Measurements from ENCODE around the gene MAP4K4.
A peak's percentile ranks its signal among the peaks of the same experiment; 100 is the strongest.

Gene MAP4K4

GRCh38 chr2:101750688-101751087 lies 53.2 kb downstream of the MAP4K4 start:
- Histone ChIP-seq H3K4me1 (ENCODE audit: control insufficient read depth, insufficient read depth, low read length) (peaks cover 75% of the 10 kb centered on the region), H3K36me3 (ENCODE audit: insufficient read depth, low read length) (peaks cover 7% of the 10 kb centered on the region), H3K9me3 (replicated peaks; ENCODE audit: low read length) (no peaks in the 10 kb centered on the region), H3K4me3 (ENCODE audit: low read length) (no peak overlapping the region), H3K4me2 (ENCODE audit: low read length) (no peak overlapping the region), H3K27me3 (ENCODE audit: control insufficient read depth, insufficient read depth, low read length) (no peaks in the 10 kb centered on the region), H3K9ac (ENCODE audit: low read depth, low read length) (no peak overlapping the region)

- peaks cover 70% of the 10 kb centered on the region for H3K4me1 ChIP-seq (ENCODE audit: control insufficient read depth, insufficient read depth, low read length)
- peaks cover 7% of the 10 kb centered on the region for H3K36me3 ChIP-seq (ENCODE audit: insufficient read depth, low read length)
- no peak overlapping the region for H3K9ac ChIP-seq (ENCODE audit: low read depth, low read length)
- H3K9me3 ChIP-seq (replicated peaks; ENCODE audit: low read length): no peaks in the 10 kb centered on the region
- H3K4me3 ChIP-seq (ENCODE audit: low read length): no peak overlapping the region
- H3K27me3 ChIP-seq (ENCODE audit: control insufficient read depth, insufficient read depth, low read length): no peaks in the 10 kb centered on the region
- peak overlapping the region; percentile 2 for H3K4me2 ChIP-seq (ENCODE audit: low read length)
These were observed 53.8 kb downstream of the MAP4K4 start for GRCh38 chr2:101751276-101751815.

GRCh38 chr2:101751875-101752619 lies 54.5 kb downstream of the MAP4K4 start:
- Histone ChIP-seq H3K4me1 (ENCODE audit: control insufficient read depth, insufficient read depth, low read length) (peaks cover 64% of the 10 kb centered on the region), H3K36me3 (ENCODE audit: insufficient read depth, low read length) (peaks cover 7% of the 10 kb centered on the region), H3K4me2 (ENCODE audit: low read length) (peak overlapping the region; percentile 30), H3K9me3 (replicated peaks; ENCODE audit: low read length) (no peaks in the 10 kb centered on the region), H3K27me3 (ENCODE audit: control insufficient read depth, insufficient read depth, low read length) (no peaks in the 10 kb centered on the region), H3K9ac (ENCODE audit: low read depth, low read length) (no peak overlapping the region), H3K4me3 (ENCODE audit: low read length) (no peak overlapping the region)

DNA sequence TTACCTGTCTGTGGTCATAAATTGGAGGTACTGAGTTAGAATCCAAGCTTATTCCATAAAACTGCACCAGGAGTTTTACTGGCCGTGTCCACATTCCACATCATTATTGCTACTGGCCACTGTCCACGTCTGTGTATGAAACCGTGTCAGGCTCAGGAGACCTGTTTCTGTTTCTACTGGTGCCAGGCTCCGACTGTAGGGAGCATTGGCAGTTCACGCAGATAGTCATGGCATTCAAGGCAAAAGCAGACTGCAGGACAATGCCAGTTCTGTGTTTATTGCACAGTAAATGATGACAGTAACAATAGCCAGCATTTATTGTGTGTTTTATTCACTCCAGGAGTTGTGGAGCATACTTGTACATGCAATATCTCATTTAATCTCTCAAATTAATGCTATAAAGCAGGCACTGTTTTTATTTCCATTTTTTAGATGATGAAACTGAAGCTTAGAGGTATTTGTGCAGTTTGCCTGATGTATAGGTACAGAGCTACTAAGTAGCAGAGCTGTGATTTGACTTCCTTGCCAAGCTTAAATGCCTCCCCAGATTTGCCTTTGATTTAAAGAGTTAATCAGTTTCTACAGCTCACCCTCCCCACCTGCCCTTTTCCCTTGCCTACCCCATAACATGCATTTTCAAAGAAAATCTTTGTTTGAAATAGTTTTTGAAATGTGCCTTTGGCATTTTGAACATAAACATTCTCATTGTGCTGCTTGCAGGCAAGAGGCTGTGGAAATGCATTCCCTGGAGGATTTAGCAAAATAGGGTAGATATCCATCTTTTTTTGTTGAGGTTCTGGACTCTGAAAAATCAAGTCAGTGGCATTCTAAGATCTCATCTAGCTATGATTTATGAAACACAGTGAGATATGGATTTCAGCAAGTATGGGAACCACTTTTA lies 55.5 kb downstream of the MAP4K4 start:
- Histone ChIP-seq H3K4me1 (ENCODE audit: control insufficient read depth, insufficient read depth, low read length) (peaks cover 60% of the 10 kb centered on the region), H3K36me3 (ENCODE audit: insufficient read depth, low read length) (peaks cover 7% of the 10 kb centered on the region), H3K27me3 (ENCODE audit: control insufficient read depth, insufficient read depth, low read length) (no peaks in the 10 kb centered on the region), H3K4me2 (ENCODE audit: low read length) (peak overlapping the region; percentile 30), H3K9me3 (replicated peaks; ENCODE audit: low read length) (no peaks in the 10 kb centered on the region), H3K4me3 (ENCODE audit: low read length) (no peak overlapping the region), H3K9ac (ENCODE audit: low read depth, low read length) (no peak overlapping the region)

DNA sequence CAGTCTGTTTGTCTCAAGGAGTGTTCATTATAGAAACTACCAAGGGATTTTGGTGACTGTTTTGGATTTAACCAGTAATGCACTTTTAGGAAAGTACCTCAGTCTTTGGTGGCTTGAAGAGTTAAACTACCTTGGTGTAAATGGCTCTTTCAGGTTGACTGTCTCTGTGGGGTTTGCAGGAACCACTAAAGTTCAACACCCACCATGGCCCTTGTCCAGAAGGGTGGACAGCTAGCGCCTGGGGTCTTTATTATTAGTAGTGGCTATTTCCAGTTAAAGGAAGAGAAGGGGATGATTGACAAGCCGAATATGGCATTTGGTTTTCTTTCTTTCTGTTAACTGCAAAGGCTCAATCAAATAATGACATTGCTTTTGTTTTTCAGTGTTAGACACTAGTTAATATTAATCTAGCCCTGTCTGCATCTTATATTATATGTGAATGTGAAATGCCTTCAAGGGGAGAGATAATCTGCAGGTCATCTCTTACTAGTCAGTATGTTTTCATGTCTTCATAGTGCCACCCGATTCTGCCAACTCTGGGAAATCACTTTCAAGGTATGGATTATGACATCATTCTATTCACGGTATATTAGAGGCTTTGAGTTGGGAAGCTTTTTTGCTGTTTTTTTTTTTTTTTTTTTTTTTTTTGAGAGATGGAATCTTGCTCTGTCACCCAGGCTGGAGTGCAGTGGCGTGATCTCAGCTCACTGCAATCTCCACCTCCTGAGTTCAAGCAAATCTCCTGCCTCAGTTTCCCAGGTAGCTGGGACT lies 56.4 kb downstream of the MAP4K4 start:
- Histone ChIP-seq H3K36me3 (ENCODE audit: insufficient read depth, low read length) (peaks cover 5% of the 10 kb centered on the region), H3K4me1 (ENCODE audit: control insufficient read depth, insufficient read depth, low read length) (peaks cover 62% of the 10 kb centered on the region), H3K9me3 (replicated peaks; ENCODE audit: low read length) (no peaks in the 10 kb centered on the region)

GRCh38 chr2:101754618-101755017 lies 57.1 kb downstream of the MAP4K4 start:
- peaks cover 63% of the 10 kb centered on the region for H3K4me1 ChIP-seq (ENCODE audit: control insufficient read depth, insufficient read depth, low read length)

More for the DNA sequence above, 56.4 kb downstream of the MAP4K4 start:
- H3K4me2 ChIP-seq (ENCODE audit: low read length): no peak overlapping the region
- H3K9ac ChIP-seq (ENCODE audit: low read depth, low read length): no peak overlapping the region
- no peaks in the 10 kb centered on the region for H3K27me3 ChIP-seq (ENCODE audit: control insufficient read depth, insufficient read depth, low read length)
- H3K4me3 ChIP-seq (ENCODE audit: low read length): no peak overlapping the region

GRCh38 chr2:101756266-101756665 lies 58.8 kb downstream of the MAP4K4 start:
- H3K4me2 ChIP-seq (ENCODE audit: low read length): no peak overlapping the region
- no peaks in the 10 kb centered on the region for H3K9me3 ChIP-seq (replicated peaks; ENCODE audit: low read length)
- H3K4me1 ChIP-seq (ENCODE audit: control insufficient read depth, insufficient read depth, low read length): peaks cover 61% of the 10 kb centered on the region

More at GRCh38 chr2:101754618-101755017, 57.1 kb downstream of the MAP4K4 start:
- Histone ChIP-seq H3K4me2 (ENCODE audit: low read length) (no peak overlapping the region), H3K27me3 (ENCODE audit: control insufficient read depth, insufficient read depth, low read length) (no peaks in the 10 kb centered on the region), H3K4me3 (ENCODE audit: low read length) (no peak overlapping the region), H3K36me3 (ENCODE audit: insufficient read depth, low read length) (peaks cover 5% of the 10 kb centered on the region), H3K9ac (ENCODE audit: low read depth, low read length) (no peak overlapping the region), H3K9me3 (replicated peaks; ENCODE audit: low read length) (no peaks in the 10 kb centered on the region)

DNA sequence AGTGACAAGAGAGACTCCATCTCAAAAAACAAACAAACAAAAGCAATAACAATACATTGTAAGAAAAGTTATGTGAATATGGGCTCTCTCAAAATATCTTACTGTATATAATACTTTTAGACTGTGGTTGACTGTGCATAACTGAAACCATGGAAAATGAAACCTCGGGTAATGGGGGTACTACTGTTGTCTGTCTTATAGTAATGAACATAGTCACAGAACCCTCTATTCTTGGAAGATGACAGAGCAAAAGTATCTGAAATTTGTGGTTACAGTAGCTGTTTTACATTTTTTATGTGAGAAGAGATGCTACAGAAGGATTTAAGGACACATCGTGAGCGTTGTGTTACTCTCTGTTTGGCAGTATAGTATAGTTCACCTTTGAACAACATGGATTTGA lies 60.5 kb downstream of the MAP4K4 start:
- Histone ChIP-seq H3K4me1 (ENCODE audit: control insufficient read depth, insufficient read depth, low read length) (peaks cover 57% of the 10 kb centered on the region), H3K4me2 (ENCODE audit: low read length) (no peak overlapping the region), H3K9ac (ENCODE audit: low read depth, low read length) (no peak overlapping the region), H3K9me3 (replicated peaks; ENCODE audit: low read length) (no peaks in the 10 kb centered on the region), H3K4me3 (ENCODE audit: low read length) (no peak overlapping the region), H3K27me3 (ENCODE audit: control insufficient read depth, insufficient read depth, low read length) (no peaks in the 10 kb centered on the region), H3K36me3 (ENCODE audit: insufficient read depth, low read length) (no peaks in the 10 kb centered on the region)

More at GRCh38 chr2:101756266-101756665, 58.8 kb downstream of the MAP4K4 start:
- H3K27me3 ChIP-seq (ENCODE audit: control insufficient read depth, insufficient read depth, low read length): no peaks in the 10 kb centered on the region
- no peak overlapping the region for H3K4me3 ChIP-seq (ENCODE audit: low read length)
- H3K9ac ChIP-seq (ENCODE audit: low read depth, low read length): no peak overlapping the region
- H3K36me3 ChIP-seq (ENCODE audit: insufficient read depth, low read length): peaks cover 4% of the 10 kb centered on the region

DNA sequence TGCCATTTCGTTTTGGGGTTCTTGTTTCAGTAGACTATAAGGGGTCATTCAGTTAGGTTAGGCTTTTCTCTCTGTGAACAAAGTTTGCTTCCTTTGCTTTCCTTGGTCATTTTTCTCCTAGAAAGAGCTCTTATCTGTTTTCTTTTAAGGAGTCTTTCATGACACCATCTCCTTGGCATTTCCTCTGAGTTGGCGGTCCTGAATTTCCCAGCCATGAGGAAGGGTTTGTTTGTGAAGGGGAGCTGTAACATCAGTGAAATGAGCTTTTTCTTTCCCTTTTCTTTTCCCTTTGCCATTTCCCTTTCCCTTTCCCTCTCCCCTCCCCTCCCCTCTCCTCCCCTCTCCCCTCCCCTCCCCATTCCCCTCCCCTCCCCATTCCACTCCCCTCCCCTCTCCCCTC lies 61.7 kb downstream of the MAP4K4 start:
- peak overlapping the region; percentile 5 for H3K4me2 ChIP-seq (ENCODE audit: low read length)
- no peaks in the 10 kb centered on the region for H3K36me3 ChIP-seq (ENCODE audit: insufficient read depth, low read length)
- H3K9me3 ChIP-seq (replicated peaks; ENCODE audit: low read length): no peaks in the 10 kb centered on the region
- H3K27me3 ChIP-seq (ENCODE audit: control insufficient read depth, insufficient read depth, low read length): no peaks in the 10 kb centered on the region
- H3K4me3 ChIP-seq (ENCODE audit: low read length): no peak overlapping the region
- peaks cover 57% of the 10 kb centered on the region for H3K4me1 ChIP-seq (ENCODE audit: control insufficient read depth, insufficient read depth, low read length)
- H3K9ac ChIP-seq (ENCODE audit: low read depth, low read length): no peak overlapping the region

DNA sequence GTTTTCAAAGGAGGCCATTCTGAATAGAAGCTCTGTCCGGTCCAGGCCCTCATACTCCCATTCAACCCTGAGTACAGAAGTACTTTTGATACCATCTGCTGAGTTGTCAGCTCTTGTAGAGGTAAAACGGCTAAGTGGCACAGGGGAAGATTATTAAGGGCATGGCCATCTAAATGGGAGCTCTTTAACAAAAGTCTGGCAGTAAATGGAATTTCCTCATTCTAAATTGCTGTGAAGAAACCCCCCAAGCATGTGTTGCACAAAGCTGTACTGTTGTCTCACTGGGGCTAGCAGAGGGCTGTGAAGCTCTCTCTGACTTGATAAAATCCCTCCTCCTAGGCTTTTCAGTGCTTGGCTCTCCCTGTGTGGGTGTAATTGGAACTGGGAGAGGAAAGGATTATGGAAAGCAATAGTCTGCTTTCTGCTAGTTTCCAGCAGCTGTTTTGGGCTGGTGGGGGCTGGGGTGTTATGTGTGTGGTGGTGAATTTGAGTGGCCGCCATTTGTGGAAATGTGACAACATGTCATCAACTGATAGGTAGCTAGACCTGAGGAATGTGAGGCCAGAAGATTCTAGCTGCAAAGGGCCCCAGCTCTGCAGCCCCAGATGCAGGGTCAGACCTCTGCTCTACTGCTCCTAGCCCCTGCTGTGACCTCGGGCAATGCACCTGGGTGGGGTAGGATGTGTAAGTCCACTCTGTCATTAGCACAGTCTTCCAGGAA lies 65.1 kb downstream of the MAP4K4 start:
- peaks cover 73% of the 10 kb centered on the region for H3K4me1 ChIP-seq (ENCODE audit: control insufficient read depth, insufficient read depth, low read length)
- no peaks in the 10 kb centered on the region for H3K36me3 ChIP-seq (ENCODE audit: insufficient read depth, low read length)
- H3K9me3 ChIP-seq (replicated peaks; ENCODE audit: low read length): no peaks in the 10 kb centered on the region
- no peaks in the 10 kb centered on the region for H3K27me3 ChIP-seq (ENCODE audit: control insufficient read depth, insufficient read depth, low read length)
- H3K4me2 ChIP-seq (ENCODE audit: low read length): peak overlapping the region; percentile 50
- no peak overlapping the region for H3K9ac ChIP-seq (ENCODE audit: low read depth, low read length)
- no peak overlapping the region for H3K4me3 ChIP-seq (ENCODE audit: low read length)

Data from skeletal muscle satellite cell (primary cell).